T follicular helper cell (primary cell): ENCODE data around the gene TRPM4.
"Not testable (repeated sequence)": the region's sequence is repeated elsewhere in the genome, so short reads cannot be mapped to it uniquely, and the experiment has no call there.

Experiments used
- DNase-seq: peaks from one replicate; pipeline ENCODE4 v3.0.0-alpha.2; 2020; ENCODE audit warnings: low read depth
- total RNA-seq, 2 experiments: gene quantifications; one replicate each; lab custom pipeline; 2026; lab: John Stamatoyannopoulos, UW

Gene TRPM4
- 0 reads per million in 2 experiments for total RNA-seq

GRCh38 chr19:49157445-49158224 is at the start of gene TRPM4:
Gene TRPM4 (plus strand): TSS chr19:49157792. CDS start chr19:49157867, 75 bp downstream.
- no peak for DNase-seq

GRCh38 chr19:49109051-49109450 is 48.5 kb upstream of the TRPM4 start:
- DNase-seq = no peak

- no peak for DNase-seq
Measured at GRCh38 chr19:49109569-49110233, 47.9 kb upstream of the TRPM4 start.

DNA sequence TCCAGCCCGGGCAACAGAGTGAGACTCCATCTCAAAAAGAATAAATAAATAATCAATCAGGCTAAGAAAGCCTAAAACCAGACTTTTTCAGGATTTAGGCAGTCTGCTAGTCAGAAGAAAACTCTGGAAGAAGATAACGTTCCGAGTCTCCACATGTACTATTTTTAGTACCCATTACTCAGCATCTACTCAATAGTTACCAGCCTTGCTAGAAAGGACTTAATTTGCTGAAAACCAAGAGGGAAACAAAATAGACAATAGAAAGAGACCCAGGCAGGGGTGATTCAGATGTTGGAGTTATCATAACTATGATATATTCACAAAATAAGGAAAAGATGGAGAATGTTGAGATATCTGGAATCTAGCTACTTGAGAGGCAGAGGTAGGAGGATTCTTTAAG is 47.0 kb upstream of the TRPM4 start:
- DNase-seq = no peak

DNA sequence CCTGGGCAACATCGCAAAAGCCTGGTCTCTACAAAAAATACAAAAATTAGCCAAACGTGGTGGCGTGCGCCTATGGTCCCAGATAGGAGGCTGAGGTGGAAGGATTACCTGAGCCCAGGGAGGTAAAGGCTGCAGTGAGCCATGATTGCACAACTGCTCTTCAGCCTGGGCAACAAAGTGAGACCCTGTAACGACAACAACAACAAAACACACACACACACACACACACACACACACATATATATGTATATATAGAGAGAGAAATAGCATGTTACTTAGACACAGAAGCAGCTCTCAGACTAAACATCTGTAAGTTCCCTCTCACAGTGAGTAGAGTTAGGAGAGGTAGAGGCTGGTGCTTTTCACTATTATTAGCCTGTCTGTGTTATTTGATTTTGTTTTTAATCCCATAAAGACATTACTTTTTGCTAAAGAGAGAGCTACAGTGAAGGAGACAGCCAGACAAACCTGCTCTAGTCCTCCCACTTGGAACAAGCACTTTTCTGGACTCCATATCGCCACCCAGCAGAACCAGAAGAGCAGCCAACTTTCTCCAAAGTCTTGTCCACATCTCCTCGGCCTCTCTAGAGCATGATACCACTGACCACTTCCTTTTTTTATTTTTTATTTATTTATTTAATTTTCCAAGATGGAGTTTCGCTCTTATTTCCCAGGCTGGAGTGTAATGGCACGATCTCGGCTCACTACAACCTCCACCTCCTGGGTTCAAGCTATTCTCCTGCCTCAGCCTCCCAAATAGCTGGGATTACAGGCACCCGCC is 46.2 kb upstream of the TRPM4 start:
- DNase-seq = no peak

GRCh38 chr19:49113762-49114629 is 43.6 kb upstream of the TRPM4 start, which contains the start of gene LIN7B:
Gene LIN7B (plus strand): TSS chr19:49114370. CDS start chr19:49114405, 35 bp downstream.
- peak; percentile 68 for DNase-seq

DNA sequence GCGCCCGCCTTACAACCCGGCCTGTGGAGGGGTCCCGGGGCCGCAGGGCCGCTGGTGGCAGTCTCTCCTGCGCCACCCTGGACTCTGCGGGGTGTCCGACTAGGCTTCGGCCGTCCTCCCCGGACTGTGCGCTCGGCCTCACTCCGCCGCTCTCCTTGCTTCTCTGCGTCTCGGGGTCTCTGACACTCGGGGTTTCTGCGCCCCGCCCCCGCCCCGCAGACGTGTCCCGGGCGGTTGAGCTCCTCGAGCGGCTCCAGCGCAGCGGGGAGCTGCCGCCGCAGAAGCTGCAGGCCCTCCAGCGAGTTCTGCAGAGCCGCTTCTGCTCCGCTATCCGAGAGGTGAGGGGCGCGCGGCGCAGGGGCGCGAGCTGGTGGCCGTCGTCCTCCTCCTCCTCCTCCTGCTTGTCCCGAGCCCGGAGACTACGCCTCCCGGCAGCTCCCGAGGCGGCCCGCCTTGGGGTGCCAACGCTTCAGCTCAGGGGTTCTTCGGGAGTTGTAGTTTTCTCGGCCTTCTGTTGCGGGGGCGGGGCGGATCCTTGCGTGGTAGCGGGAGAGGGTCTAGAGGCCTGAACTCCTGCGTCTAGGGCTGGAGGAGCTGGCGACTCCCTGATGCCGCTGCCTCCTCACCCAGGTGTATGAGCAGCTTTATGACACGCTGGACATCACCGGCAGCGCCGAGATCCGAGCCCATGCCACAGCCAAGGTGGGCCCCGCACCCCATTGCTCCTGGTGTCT is 42.8 kb upstream of the TRPM4 start:
- peak; percentile 24 for DNase-seq

- DNase-seq = no peak
Measured at GRCh38 chr19:49116544-49116943, 41.0 kb upstream of the TRPM4 start.

- DNase-seq = no peak
Measured at GRCh38 chr19:49117677-49118564, 39.7 kb upstream of the TRPM4 start.

DNA sequence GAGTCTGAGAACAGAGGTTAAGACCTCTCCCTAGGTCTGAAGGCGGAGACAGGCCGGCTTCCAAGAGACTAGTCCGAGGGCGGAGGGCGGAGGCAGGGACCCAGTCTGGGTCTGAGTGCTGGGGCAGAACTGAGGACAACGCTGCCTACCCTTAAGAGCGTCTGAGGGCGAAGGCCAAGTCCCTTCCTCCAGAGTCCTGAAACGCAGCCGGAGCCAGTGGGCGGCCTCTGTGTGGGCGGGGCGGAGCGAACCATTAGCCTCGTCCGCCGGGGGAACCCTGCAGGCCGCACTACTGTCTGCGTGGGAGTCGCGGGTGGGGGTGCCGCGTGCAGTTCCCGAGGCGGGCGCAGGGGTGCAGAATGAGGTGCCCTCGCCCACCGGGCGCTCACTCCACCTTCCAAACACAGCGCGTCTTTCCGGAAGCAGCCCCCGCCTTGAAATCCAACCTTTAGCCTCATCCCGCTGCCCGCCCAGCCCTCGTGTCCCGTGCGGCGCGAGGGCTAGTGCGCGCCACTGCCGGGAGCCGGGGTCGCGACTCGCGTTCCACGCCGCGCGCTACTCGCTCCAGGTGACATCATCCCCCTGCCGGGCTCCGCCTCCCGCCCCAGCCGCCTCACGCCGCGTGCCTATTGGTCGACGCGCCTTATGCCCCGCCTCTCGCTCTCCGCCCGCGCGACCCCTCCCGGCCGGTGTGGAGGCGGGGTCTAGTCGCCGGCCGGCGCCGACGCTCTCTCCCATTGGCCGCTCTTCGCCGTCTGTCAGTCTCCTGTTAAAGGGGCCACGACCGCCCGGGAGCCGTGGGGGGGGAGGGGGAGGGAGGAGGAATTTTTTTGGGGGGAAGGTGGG is 38.8 kb upstream of the TRPM4 start, which contains the start of gene C19orf73:
Gene C19orf73 (minus strand): TSS at position 579 of the 846 bp plus-strand sequence. CDS start 121 bp downstream, at position 458.
- DNase-seq = peak; percentile 93

DNA sequence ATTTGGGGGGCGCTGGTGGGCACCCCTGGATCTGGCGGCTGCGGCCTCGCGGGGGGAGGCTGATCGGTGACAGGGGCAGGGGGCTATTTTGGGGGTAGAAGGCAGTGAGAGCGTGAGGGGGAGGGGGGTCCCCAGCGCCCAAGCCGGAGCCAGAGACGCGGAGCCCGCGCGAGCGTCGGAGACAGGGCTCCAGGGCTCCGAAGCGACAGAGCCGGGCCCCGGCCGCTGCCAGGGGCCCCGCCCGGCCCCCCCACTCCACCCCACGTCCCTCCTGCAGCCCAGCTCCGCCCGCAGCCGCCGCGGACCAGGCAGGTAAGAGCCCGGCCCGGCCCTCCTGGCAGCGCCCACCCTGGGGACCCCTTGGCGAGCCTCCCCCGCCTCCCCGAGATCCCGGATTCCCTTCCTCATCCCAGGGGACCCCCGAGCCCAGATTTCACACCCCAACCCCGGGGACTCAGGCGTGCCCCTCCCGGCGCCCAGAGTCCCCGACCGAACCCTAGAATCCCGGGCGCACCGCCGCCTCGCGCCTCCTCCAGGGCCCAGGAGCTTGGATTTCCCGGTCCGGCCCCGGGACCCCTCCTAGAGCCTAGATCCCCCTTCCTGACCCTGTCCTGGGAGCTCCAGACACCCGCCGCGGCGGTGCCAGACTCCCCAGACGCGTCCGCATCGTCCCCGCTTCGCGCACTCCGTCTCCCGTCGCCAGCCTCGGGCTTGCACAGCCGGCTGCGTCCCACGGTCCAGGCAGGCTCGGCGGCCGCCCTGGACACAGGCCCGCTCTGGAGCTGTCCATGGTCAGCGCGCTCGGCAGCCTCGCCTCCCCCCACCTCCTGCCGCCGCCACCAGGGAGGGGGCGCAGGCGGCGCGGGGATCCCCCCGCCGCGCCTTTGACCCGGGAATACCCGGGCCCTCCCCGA is 37.9 kb upstream of the TRPM4 start, which contains the start of gene PPFIA3:
Gene PPFIA3 (plus strand): TSS at position 134 of the 914 bp plus-strand sequence. CDS start 8,330 bp downstream, outside the sequence.
- DNase-seq = no peak

DNA sequence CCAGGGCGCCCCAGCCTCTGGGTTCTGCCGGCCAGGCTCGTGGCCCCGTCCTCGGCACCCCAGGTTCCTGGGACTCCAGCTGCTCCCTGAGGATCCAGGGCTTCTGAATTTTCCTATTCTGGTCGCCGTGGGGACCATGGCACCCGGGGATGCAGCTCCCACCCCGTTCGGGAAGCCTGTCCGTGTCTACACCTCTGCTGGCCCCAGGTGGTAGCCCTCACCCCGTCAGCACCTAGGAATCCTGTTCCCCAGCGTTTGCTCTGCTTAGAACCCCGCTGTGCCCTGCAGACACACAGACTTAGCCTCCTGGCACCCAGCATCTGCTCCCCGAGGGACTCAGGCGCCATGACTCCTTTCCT is 37.3 kb upstream of the TRPM4 start:
- DNase-seq = no peak

DNA sequence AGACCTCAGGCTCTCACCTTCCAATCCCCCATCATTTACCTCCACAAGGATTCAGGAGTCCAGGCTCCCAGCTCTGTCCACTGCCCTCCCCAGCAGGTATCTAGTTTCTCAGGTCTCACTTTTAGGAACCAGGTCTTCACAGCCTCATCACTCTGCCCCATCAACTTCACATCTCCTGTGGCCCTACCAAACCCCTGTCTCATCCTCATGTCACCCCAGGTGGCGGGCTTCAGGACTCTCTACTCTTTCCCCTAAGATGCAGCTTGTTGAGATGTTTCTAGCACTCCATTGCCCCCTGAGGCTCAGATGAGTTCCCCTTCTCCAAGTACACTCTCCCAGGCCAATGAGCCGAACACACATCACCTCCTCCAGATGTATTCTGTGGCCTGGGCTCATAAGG is 36.7 kb upstream of the TRPM4 start:
- no peak for DNase-seq

DNA sequence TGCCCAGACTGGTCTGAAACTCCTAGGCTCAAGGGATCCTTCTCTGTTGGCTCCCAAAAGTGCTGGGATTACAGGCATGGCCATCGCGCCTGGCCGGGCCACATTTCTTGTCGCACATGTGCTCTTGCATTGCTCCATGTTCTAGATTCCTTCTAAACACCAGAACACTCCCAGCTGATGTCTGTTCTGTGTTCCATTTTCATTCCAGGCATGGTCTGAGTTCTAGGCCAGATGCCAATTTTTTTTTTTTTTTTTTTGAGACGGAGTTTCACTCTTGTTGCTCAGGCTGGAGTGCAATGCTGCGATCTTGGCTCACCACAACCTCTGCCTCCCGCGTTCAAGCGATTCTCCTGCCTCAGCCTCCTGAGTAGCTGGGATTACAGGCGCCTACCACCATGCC is 35.8 kb upstream of the TRPM4 start:
- DNase-seq = not testable (repeated sequence)

GRCh38 chr19:49123285-49123684 is 34.3 kb upstream of the TRPM4 start:
- DNase-seq = not testable (repeated sequence)

- DNase-seq = no peak
Measured at GRCh38 chr19:49125025-49125731, 32.4 kb upstream of the TRPM4 start.

DNA sequence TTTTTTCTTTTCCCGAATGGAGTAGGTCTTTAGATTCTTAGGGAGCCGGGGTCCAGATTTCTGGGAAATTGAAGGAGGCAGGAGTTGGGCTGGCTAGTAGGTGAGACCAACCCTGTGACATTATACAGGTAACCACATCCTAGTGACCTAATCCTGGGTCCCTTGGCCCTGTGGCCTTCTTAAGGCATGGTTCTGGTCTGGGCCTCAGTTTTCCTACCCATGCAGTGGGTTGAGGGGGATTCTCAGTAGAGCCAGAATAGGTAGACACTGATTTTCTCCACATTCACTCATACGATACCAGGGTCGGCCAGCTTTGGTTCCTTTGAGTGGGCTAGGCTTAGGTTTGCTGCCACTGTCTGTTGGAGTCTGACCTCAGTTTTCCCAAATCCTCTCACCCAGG is 31.0 kb upstream of the TRPM4 start:
- DNase-seq = no peak
